Lower leg skin (tissue), 4 donors: ENCODE data around the gene ZNF687. TPM values are rescaled to one million over a fixed set of nuclear protein-coding genes. Genes with fewer than 3 reads are reported as not detected.

ENCODE experiments used
- DNase-seq, 2 donors: peaks; one replicate each; pipeline ENCODE4 v3.0.0-alpha.2; 2019; ENCODE audit warnings: low spot score in 2 of 2
- H3K4me3 ChIP-seq: fragments of 200-600 bp; sonication (generic); 2 replicates; pipeline ENCODE4 v1.5.1; 2017; ENCODE audit warnings: mild to moderate bottlenecking, low read depth; ENCODE audit not compliant: poor library complexity, severe bottlenecking
- POLR2A ChIP-seq, 2 donors: fragments of 450-650 bp; IDR thresholded peaks; one replicate each; pipeline ENCODE4 v1.6.1; 2016 to 2017; ENCODE audit warnings: antibody characterized with exemption in 2 of 2, mild to moderate bottlenecking in 1 of 2, moderate library complexity in 1 of 2
- WGBS, 2 donors: methylation state at CpG; one replicate each; pipeline ENCODE4 v1.1.5; 2018; 5-methylcytosine and 5-hydroxymethylcytosine counted together
- intact Hi-C: fragments of 100-400 bp; cut with DNase I; formaldehyde crosslinking; loops from one replicate; pipeline ENCODE4 v1.15.0; 2023; ENCODE audit warnings: low total_unique reads
- total RNA-seq, 4 donors: library from RNA; depleted of rRNA; stranded (reverse); fragments of >200 nt; gene quantifications; one replicate each; pipeline ENCODE4 v1.1.0, GENCODE V29; 2016
- TF ChIP-seq, protein P1 (sequence below), 3 donors: fragments of 450-650 bp; IDR thresholded peaks; one replicate each; pipeline ENCODE4 v1.5.1; 2016; ENCODE audit warnings: antibody characterized with exemption in 3 of 3, mild to moderate bottlenecking in 3 of 3, moderate library complexity in 2 of 3

The ZNF687 gene
- total RNA-seq, 4 donors from 2014 or later = 21.9 to 45.0 (median 32.2) TPM

DNA sequence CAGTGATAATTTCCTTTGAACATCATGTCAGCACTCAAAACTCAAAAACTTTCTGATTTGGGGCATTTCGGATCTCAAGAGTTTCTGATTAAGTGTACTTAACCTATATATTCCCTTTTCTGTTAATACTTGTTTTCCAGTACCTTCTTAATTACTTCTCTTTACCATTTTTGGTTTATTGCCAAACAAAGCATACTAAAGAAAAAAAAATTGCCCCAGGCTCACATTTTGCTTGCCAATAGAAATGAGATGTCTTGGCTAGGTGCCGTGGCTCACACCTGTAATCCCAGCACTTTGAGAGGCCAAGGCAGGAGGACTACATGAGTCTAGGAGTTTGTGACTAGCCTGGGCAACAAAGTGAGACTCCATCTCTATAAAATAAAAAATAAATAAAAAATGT is 22.7 kb upstream of the ZNF687 start:
- no peak overlapping the region for H3K4me3 ChIP-seq
- no peak for TF ChIP-seq POLR2A (IDR thresholded peaks at IDR 0.05)
- TF ChIP-seq, protein P1, sequence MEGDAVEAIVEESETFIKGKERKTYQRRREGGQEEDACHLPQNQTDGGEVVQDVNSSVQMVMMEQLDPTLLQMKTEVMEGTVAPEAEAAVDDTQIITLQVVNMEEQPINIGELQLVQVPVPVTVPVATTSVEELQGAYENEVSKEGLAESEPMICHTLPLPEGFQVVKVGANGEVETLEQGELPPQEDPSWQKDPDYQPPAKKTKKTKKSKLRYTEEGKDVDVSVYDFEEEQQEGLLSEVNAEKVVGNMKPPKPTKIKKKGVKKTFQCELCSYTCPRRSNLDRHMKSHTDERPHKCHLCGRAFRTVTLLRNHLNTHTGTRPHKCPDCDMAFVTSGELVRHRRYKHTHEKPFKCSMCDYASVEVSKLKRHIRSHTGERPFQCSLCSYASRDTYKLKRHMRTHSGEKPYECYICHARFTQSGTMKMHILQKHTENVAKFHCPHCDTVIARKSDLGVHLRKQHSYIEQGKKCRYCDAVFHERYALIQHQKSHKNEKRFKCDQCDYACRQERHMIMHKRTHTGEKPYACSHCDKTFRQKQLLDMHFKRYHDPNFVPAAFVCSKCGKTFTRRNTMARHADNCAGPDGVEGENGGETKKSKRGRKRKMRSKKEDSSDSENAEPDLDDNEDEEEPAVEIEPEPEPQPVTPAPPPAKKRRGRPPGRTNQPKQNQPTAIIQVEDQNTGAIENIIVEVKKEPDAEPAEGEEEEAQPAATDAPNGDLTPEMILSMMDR (IDR thresholded peaks at IDR 0.05) = no peak
- intact Hi-C loops = no loop called here
- WGBS, 2 donors = 49 to 58% methylated on average over 2 of the region's 2 CpGs
- no peak for DNase-seq

DNA sequence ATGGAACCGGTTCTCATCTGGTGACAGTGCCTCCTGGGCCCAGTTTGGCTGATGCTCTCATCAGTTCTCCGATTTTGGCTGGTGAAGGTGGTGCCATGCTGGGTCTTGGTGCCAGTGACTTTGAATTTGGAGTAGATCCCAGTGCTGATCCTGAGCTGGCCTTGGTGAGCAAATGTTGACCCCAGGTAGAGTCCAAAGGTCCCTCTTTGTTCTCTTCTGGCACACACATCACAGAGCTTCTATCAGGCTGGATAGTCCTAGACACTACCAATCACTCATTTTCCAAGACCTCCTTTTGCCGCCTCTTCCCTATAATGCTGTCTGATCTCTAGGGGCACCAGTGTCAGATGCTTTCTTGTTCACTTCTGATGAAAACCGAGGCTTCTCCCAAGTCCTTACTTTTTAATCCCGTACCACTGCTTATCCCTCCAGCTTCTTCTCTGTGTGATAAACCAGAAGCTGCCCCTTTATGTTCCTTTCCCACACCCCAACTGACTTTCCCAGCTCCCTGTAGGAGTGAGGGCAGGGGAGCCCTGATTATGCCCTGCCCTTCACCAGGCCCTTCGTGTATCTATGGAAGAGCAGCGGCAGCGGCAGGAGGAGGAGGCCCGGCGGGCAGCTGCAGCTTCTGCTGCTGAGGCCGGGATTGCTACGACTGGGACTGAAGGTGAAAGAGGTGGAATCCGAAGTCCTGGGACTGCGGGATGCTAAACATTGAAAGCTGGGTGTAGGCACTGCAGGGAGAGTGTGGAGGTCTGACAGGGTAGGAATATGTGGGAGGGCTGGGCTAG is 16.5 kb upstream of the ZNF687 start:
- intact Hi-C loops = no loop called here
- TF ChIP-seq POLR2A (IDR thresholded peaks at IDR 0.05) = no peak
- TF ChIP-seq, protein P1 (IDR thresholded peaks at IDR 0.05) = no peak
- DNase-seq = no peak
- no peak overlapping the region for H3K4me3 ChIP-seq
- WGBS, 2 donors = 88% methylated on average over 14 of the region's 14 CpGs

DNA sequence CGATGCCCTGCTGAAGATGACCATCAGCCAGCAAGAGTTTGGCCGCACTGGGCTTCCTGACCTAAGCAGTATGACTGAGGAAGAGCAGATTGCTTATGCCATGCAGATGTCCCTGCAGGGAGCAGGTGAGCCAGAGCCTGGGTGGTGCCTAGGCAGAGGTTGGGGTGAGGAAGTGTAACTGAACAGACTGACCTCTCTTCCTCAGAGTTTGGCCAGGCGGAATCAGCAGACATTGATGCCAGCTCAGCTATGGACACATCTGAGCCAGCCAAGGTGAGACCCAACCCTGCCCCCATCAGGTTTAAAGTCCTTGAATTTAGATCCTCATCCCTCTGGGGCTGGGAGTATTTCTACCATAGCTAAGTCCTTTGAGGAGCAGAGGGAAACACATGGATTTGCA is 15.8 kb upstream of the ZNF687 start:
- intact Hi-C loops = no loop called here
- no peak for TF ChIP-seq POLR2A (IDR thresholded peaks at IDR 0.05)
- TF ChIP-seq, protein P1 (IDR thresholded peaks at IDR 0.05) = no peak
- no peak for DNase-seq
- H3K4me3 ChIP-seq = no peak overlapping the region
- WGBS, 2 donors = 87 to 96% methylated on average over 3 of the region's 3 CpGs

- TF ChIP-seq, protein P1 (IDR thresholded peaks at IDR 0.05) = no peak
- no peak for TF ChIP-seq POLR2A (IDR thresholded peaks at IDR 0.05)
- intact Hi-C loops = no loop called here
- DNase-seq = no peak
- WGBS, 2 donors = 75 to 83% methylated on average over 8 of the region's 8 CpGs
- no peak overlapping the region for H3K4me3 ChIP-seq
These were observed 15.3 kb upstream of the ZNF687 start for GRCh38 chr1:151266821-151267220.

DNA sequence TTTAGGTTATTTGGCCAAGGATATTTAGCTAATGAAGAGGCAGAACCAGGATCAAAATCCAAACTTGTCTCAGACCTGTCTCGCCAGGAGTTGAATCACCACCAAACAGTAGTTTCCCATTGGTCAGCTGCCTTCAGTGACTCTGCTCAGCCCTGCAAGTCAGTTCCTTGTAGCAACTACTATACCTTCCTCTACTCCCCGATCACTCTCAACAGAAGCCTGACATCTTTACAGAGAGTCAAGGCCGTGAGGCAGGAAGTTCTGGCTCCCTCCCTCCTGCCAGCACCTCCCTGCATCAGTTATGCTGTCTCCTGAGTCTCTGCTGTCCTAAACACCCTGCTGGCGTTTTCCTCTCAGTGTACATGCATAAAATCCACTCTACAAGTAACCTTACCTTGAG is 14.3 kb upstream of the ZNF687 start:
- DNase-seq = no peak
- intact Hi-C loops = no loop called here
- WGBS, 2 donors = 50 to 71% methylated on average over 4 of the region's 4 CpGs
- TF ChIP-seq, protein P1 (IDR thresholded peaks at IDR 0.05) = no peak
- TF ChIP-seq POLR2A (IDR thresholded peaks at IDR 0.05) = no peak
- no peak overlapping the region for H3K4me3 ChIP-seq
